ENCODE results near the gene TBC1D10A.

- TF ChIP-seq, protein P1, sequence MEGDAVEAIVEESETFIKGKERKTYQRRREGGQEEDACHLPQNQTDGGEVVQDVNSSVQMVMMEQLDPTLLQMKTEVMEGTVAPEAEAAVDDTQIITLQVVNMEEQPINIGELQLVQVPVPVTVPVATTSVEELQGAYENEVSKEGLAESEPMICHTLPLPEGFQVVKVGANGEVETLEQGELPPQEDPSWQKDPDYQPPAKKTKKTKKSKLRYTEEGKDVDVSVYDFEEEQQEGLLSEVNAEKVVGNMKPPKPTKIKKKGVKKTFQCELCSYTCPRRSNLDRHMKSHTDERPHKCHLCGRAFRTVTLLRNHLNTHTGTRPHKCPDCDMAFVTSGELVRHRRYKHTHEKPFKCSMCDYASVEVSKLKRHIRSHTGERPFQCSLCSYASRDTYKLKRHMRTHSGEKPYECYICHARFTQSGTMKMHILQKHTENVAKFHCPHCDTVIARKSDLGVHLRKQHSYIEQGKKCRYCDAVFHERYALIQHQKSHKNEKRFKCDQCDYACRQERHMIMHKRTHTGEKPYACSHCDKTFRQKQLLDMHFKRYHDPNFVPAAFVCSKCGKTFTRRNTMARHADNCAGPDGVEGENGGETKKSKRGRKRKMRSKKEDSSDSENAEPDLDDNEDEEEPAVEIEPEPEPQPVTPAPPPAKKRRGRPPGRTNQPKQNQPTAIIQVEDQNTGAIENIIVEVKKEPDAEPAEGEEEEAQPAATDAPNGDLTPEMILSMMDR (IDR thresholded peaks at IDR 0.05; ENCODE audit: low read depth, low read length) = no peak
- TF ChIP-seq MAX (IDR thresholded peaks at IDR 0.05; ENCODE audit: low read depth, low read length) (no peak), POLR2A (IDR thresholded peaks at IDR 0.05; ENCODE audit: extremely low read depth, insufficient read length) (no peak)
Observed at GRCh38 chr22:30292069-30292970, 34.4 kb downstream of the TBC1D10A start.
